ENCODE data around the gene USP11. TPM values are rescaled to one million over a fixed set of nuclear protein-coding genes. Genes with fewer than 3 reads are reported as not detected.
"Not testable (repeated sequence)": the region's sequence is repeated elsewhere in the genome, so short reads cannot be mapped to it uniquely, and the experiment has no call there.

The USP11 gene
- total RNA-seq, 4 donors from 2014 or later, result 17.0 to 35.3 (median 25.0) TPM

DNA sequence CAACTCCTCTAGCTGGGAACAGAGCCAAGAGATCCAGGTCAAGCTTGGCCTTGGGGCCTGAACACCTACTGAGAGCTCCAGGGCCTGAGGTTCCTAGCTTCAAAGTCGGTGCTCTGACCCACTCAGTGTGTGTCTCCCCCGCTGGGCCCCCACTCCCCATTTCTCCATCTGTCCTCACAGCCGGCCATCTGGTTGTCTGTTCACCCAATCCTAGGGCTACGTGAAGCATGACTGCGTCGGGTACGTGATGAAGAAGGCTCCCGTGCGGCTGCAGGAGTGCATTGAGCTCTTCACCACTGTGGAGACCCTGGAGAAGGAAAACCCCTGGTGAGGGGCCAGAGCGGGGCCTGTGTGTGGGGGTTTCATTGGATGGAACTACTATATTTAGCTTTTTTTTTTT lies 12.3 kb downstream of the USP11 start:
- H3K27me3 ChIP-seq, result no peaks in the 10 kb centered on the region
- intact Hi-C loops (cut with DNase I; ENCODE audit: low total_unique reads), result no loop called here
- no peak for ATAC-seq
- in situ Hi-C loops (cut with MboI; ENCODE audit: low sequenced_read_pairs in 4 of 4), result no loop called here
- no peaks in the 10 kb centered on the region for H3K4me1 ChIP-seq
- no peak overlapping the region for H3K27ac ChIP-seq
- DNase-seq, result no peak
- peaks cover 0 to 53% of the 10 kb centered on the region in 2 donors for H3K36me3 ChIP-seq
- H3K4me3 ChIP-seq, result no peak overlapping the region
- TF ChIP-seq, protein P1, sequence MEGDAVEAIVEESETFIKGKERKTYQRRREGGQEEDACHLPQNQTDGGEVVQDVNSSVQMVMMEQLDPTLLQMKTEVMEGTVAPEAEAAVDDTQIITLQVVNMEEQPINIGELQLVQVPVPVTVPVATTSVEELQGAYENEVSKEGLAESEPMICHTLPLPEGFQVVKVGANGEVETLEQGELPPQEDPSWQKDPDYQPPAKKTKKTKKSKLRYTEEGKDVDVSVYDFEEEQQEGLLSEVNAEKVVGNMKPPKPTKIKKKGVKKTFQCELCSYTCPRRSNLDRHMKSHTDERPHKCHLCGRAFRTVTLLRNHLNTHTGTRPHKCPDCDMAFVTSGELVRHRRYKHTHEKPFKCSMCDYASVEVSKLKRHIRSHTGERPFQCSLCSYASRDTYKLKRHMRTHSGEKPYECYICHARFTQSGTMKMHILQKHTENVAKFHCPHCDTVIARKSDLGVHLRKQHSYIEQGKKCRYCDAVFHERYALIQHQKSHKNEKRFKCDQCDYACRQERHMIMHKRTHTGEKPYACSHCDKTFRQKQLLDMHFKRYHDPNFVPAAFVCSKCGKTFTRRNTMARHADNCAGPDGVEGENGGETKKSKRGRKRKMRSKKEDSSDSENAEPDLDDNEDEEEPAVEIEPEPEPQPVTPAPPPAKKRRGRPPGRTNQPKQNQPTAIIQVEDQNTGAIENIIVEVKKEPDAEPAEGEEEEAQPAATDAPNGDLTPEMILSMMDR (IDR thresholded peaks at IDR 0.05 in 4 of 5, conservative IDR thresholded peaks at IDR 0.05 in 1 of 5), result no peak
- TF ChIP-seq POLR2A (IDR thresholded peaks at IDR 0.05), result no peak
- no peaks in the 10 kb centered on the region for H3K9me3 ChIP-seq

DNA sequence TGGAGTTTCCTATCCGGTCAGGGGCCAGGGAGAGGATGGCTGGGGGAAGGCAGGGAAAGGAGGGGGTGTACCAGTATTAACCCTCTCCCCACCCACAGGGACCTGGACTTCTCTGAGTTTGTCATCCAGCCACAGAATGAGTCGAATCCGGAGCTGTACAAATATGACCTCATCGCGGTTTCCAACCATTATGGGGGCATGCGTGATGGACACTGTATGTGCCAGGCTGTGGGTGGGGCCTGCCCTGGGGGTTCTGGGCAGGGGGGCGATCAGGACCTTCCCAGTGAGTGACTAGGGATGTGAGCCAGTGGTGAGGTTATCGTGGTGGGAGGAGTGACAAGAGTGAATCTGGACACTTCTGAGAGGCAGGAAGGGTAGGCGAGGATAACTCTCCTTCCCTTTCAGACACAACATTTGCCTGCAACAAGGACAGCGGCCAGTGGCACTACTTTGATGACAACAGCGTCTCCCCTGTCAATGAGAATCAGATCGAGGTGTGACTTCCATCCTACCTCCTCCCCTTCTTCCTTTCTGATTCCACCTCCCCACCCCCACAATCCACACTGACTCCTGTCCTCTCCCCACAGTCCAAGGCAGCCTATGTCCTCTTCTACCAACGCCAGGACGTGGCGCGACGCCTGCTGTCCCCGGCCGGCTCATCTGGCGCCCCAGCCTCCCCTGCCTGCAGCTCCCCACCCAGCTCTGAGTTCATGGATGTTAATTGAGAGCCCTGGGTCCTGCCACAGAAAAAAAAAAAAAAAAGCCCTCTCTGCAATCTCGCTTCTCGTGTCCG lies 14.6 kb downstream of the USP11 start:
- no peak for ATAC-seq

DNA sequence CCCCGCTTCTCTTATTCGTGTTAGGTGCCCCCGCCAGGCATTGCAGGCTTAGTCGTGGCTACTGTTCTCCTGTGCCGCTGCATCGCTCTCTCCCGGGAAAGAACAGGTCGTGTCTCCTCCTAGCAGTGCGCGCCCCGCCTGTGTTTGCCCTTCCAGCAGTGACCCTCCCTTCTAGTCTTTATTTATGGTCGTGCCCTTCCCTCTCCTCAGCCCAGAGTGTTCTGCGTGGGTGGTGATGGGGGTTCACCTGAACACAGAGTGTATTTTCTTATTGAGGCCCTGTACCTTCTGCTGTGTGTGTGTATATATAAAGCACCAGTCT lies 15.2 kb downstream of the USP11 start:
- TF ChIP-seq, protein P1 (IDR thresholded peaks at IDR 0.05 in 4 of 5, conservative IDR thresholded peaks at IDR 0.05 in 1 of 5), result no peak
- TF ChIP-seq POLR2A (IDR thresholded peaks at IDR 0.05), result no peak
- Histone ChIP-seq H3K9me3 (no peaks in the 10 kb centered on the region), H3K4me1 (no peaks in the 10 kb centered on the region), H3K36me3 (peaks cover 0 to 27% of the 10 kb centered on the region in 2 donors), H3K4me3 (no peak overlapping the region), H3K27ac (no peak overlapping the region), H3K27me3 (no peaks in the 10 kb centered on the region)
- DNase-seq, result no peak
- no peak for ATAC-seq
- intact Hi-C loops (cut with DNase I; ENCODE audit: low total_unique reads) (no loop called here), in situ Hi-C loops (cut with MboI; ENCODE audit: low sequenced_read_pairs in 4 of 4) (no loop called here)

More for the DNA sequence above, 14.6 kb downstream of the USP11 start:
- Histone ChIP-seq H3K4me3 (no peak overlapping the region), H3K36me3 (peaks cover 0 to 31% of the 10 kb centered on the region in 2 donors), H3K9me3 (no peaks in the 10 kb centered on the region), H3K27ac (no peak overlapping the region), H3K4me1 (no peaks in the 10 kb centered on the region), H3K27me3 (no peaks in the 10 kb centered on the region)
- intact Hi-C loops (cut with DNase I; ENCODE audit: low total_unique reads), result no loop called here
- in situ Hi-C loops (cut with MboI; ENCODE audit: low sequenced_read_pairs in 4 of 4), result no loop called here
- TF ChIP-seq POLR2A (IDR thresholded peaks at IDR 0.05), result no peak
- DNase-seq, result no peak

DNA sequence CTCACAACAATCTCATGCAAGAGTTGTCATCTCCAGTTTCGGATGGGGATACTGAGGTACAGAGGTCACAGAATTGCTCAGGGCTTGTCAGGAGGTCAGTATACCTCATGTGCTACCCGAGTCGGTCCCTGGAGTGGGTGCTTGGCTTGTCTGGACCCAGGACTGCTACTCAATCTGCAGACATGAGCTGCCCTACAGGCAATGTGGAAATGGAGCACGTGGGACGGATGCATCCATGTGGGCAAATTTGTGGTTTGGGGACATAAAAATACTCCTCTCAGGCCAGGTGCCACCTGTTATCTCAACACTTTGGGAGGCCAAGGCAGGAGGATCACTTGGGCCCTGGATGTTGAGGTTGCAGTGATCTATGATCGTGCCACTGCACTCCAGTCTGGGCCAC lies 15.8 kb downstream of the USP11 start:
- TF ChIP-seq, protein P1 (IDR thresholded peaks at IDR 0.05 in 4 of 5, conservative IDR thresholded peaks at IDR 0.05 in 1 of 5), result no peak
- TF ChIP-seq POLR2A (IDR thresholded peaks at IDR 0.05), result no peak
- H3K27me3 ChIP-seq, result no peaks in the 10 kb centered on the region
- peaks cover 0 to 22% of the 10 kb centered on the region in 2 donors for H3K36me3 ChIP-seq
- no peak overlapping the region for H3K4me3 ChIP-seq
- DNase-seq (no peak), ATAC-seq (no peak)
- intact Hi-C loops (cut with DNase I; ENCODE audit: low total_unique reads), result no loop called here
- no peak overlapping the region for H3K27ac ChIP-seq
- no peaks in the 10 kb centered on the region for H3K9me3 ChIP-seq
- in situ Hi-C loops (cut with MboI; ENCODE audit: low sequenced_read_pairs in 4 of 4), result no loop called here
- H3K4me1 ChIP-seq, result no peaks in the 10 kb centered on the region

DNA sequence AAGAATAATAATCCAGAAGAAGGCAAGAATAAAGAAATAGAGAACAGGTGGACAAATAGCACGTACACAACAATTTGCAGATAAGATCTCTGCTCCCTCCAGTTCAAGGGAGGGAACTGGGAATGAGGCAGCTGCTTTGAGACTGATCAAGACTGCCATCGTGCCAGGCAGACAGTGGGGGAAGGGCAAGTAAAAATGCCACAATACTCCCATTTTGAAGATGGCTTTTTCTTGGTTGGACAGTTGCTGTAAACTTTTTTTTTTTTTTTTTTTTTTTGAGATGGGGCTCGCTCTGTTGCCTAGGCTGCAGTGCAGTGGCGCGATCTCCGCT lies 17.2 kb downstream of the USP11 start:
- H3K27me3 ChIP-seq, result no peaks in the 10 kb centered on the region
- intact Hi-C loops (cut with DNase I; ENCODE audit: low total_unique reads), result no loop called here
- in situ Hi-C loops (cut with MboI; ENCODE audit: low sequenced_read_pairs in 4 of 4), result no loop called here

DNA sequence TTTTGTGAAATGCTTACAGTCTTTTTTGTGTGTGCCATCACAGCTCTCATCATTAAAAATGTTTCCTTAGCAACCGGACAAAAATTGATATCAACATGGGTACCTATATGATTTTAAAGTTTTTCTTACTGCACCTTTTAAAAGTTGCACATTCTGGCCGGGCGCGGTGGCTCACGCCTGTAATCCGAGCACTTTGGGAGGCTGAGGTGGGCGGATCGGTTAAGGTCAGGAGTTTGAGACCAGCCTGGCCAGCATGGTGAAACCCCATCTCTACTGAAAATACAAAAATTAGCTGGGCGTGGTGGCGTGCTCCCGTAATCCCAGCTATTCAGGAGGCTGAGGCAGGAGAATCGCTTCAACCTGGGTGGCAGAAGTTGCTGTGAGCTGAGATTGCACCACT lies 24.8 kb downstream of the USP11 start:
- H3K27ac ChIP-seq; H3K4me3 ChIP-seq; ATAC-seq; H3K9me3 ChIP-seq; H3K4me1 ChIP-seq; intact Hi-C loops (cut with DNase I; ENCODE audit: low total_unique reads); H3K27me3 ChIP-seq; H3K36me3 ChIP-seq; in situ Hi-C loops (cut with MboI; ENCODE audit: low sequenced_read_pairs in 4 of 4); DNase-seq: not testable (repeated sequence)

More for the DNA sequence above, 17.2 kb downstream of the USP11 start:
- no peak for ATAC-seq
- TF ChIP-seq POLR2A (IDR thresholded peaks at IDR 0.05), result no peak
- TF ChIP-seq, protein P1 (IDR thresholded peaks at IDR 0.05 in 4 of 5, conservative IDR thresholded peaks at IDR 0.05 in 1 of 5), result no peak
- no peak for DNase-seq
- H3K4me3 ChIP-seq, result no peak overlapping the region
- H3K27ac ChIP-seq, result no peak overlapping the region
- H3K4me1 ChIP-seq, result no peaks in the 10 kb centered on the region
- H3K36me3 ChIP-seq, result peaks cover 0 to 11% of the 10 kb centered on the region in 2 donors
- H3K9me3 ChIP-seq, result no peaks in the 10 kb centered on the region

Data from gastrocnemius medialis (tissue), 4 donors.